PC-9 (cell line): ENCODE measurements around the gene SEZ6L. TPM values are rescaled to one million over a fixed set of nuclear protein-coding genes. Genes with fewer than 3 reads are reported as not detected.

Experiments used
- Bru-seq: library from RNA; stranded (reverse); fragments of 400-500 nt; gene quantifications from one replicate; lab custom pipeline; 2021; lab: Mats Ljungman, UMichigan
- BruChase-seq, 2 experiments: library from RNA; stranded (reverse); fragments of 400-500 nt; gene quantifications; one replicate each; lab custom pipeline; 2021; lab: Mats Ljungman, UMichigan
- BruUV-seq: library from RNA; stranded (reverse); fragments of 400-500 nt; replicated peaks from 2 replicates; lab custom pipeline; 2021; lab: Mats Ljungman, UMichigan
- CTCF ChIA-PET: fragments of 300-600 bp; sonication (Branson Sonifier 250); formaldehyde crosslinking; loops from one replicate; lab custom pipeline; 2022; ENCODE audit warnings: antibody characterized with exemption; lab: Charles Lee
- POLR2A ChIA-PET: fragments of 300-600 bp; sonication (Branson Sonifier 250); formaldehyde crosslinking; loops from one replicate; lab custom pipeline; 2022; ENCODE audit warnings: antibody characterized with exemption; ENCODE audit not compliant: unreplicated experiment; lab: Charles Lee
- DNase-seq, 2 experiments: peaks; one replicate each; pipeline versions ENCODE4 v3.0.0 to v3.0.0-alpha.2; 2015 to 2022; ENCODE audit warnings: mixed read lengths in 1 of 2
- H2AFZ ChIP-seq: fragments of 200-600 bp; sonication (generic); 2 replicates; pipeline ENCODE4 v1.8.1; 2017; ENCODE audit warnings: antibody characterized with exemption
- H3F3A ChIP-seq: fragments of 200-600 bp; sonication (generic); 2 replicates; pipeline ENCODE4 v1.8.1; 2017; ENCODE audit warnings: antibody characterized with exemption, mild to moderate bottlenecking, low read depth; ENCODE audit not compliant: insufficient read depth
- H3K27ac ChIP-seq: fragments of 200-600 bp; sonication (generic); 2 replicates; pipeline ENCODE4 v1.6.1; 2016; ENCODE audit warnings: mixed run types
- H3K27me3 ChIP-seq: fragments of 200-600 bp; sonication (generic); 2 replicates; pipeline ENCODE4 v1.6.1; 2016; ENCODE audit warnings: low read depth, mixed run types; ENCODE audit not compliant: insufficient read depth
- H3K36me3 ChIP-seq: fragments of 200-600 bp; sonication (generic); 2 replicates; pipeline ENCODE4 v1.6.1; 2016; ENCODE audit warnings: low read depth, mixed run types
- H3K4me1 ChIP-seq: fragments of 200-600 bp; sonication (generic); replicated peaks from 2 replicates; pipeline ENCODE4 v1.6.1; 2016; ENCODE audit warnings: mixed run types; ENCODE audit not compliant: insufficient read depth
- H3K4me2 ChIP-seq: fragments of 200-600 bp; sonication (generic); 2 replicates; pipeline ENCODE4 v1.6.1; 2017; ENCODE audit warnings: mixed run types
- H3K4me3 ChIP-seq: fragments of 200-600 bp; sonication (generic); 2 replicates; pipeline ENCODE4 v1.6.1; 2016; ENCODE audit warnings: mixed run types
- H3K79me2 ChIP-seq: fragments of 200-600 bp; sonication (generic); 2 replicates; pipeline ENCODE4 v1.6.1; 2017; ENCODE audit warnings: low read depth, mixed run types
- H3K9me2 ChIP-seq: fragments of 200-600 bp; sonication (generic); 2 replicates; pipeline ENCODE4 v1.8.1; 2017; ENCODE audit warnings: mild to moderate bottlenecking; ENCODE audit not compliant: insufficient read depth
- H3K9me3 ChIP-seq: fragments of 200-600 bp; sonication (generic); 2 replicates; pipeline ENCODE4 v1.8.1; 2016; ENCODE audit warnings: low read depth; ENCODE audit not compliant: insufficient read depth
- H4K20me1 ChIP-seq: fragments of 200-600 bp; sonication (generic); 2 replicates; pipeline ENCODE4 v1.8.1; 2017; ENCODE audit not compliant: insufficient read depth
- CTCF ChIP-seq: fragments of 200-600 bp; sonication (generic); conservative IDR thresholded peaks from 2 replicates; pipeline ENCODE4 v1.6.1; 2017; ENCODE audit warnings: mixed run types, antibody characterized with exemption, mild to moderate bottlenecking, moderate library complexity
- EZH2 ChIP-seq: fragments of 200-600 bp; sonication (generic); IDR thresholded peaks from 2 replicates; pipeline ENCODE4 v1.8.0; 2017; ENCODE audit warnings: antibody characterized with exemption, low read depth
- intact Hi-C: fragments of 100-400 bp; cut with micrococcal nuclease; formaldehyde crosslinking; loops from one replicate; pipeline ENCODE4 v1.10.0; 2022; ENCODE audit not compliant: unreplicated experiment
- long read RNA-seq: library from polyadenylated mRNA; stranded (forward); transcript quantifications from one replicate; pipeline ENCODE4 v2.0.0, GENCODE V29; 2022
- total RNA-seq: library from RNA; stranded (reverse); gene quantifications from 2 replicates; pipeline ENCODE4 v1.2.3, GENCODE V29; 2021

SEZ6L gene
- total RNA-seq (not detected in 2 replicates), Bru-seq, nascent RNA (not detected), BruChase-seq, experiment 1, labeled RNA remaining after a 2-hour chase (not detected), BruChase-seq, experiment 2, labeled RNA remaining after a 6-hour chase (not detected)
- long read RNA-seq = 0 reads

DNA sequence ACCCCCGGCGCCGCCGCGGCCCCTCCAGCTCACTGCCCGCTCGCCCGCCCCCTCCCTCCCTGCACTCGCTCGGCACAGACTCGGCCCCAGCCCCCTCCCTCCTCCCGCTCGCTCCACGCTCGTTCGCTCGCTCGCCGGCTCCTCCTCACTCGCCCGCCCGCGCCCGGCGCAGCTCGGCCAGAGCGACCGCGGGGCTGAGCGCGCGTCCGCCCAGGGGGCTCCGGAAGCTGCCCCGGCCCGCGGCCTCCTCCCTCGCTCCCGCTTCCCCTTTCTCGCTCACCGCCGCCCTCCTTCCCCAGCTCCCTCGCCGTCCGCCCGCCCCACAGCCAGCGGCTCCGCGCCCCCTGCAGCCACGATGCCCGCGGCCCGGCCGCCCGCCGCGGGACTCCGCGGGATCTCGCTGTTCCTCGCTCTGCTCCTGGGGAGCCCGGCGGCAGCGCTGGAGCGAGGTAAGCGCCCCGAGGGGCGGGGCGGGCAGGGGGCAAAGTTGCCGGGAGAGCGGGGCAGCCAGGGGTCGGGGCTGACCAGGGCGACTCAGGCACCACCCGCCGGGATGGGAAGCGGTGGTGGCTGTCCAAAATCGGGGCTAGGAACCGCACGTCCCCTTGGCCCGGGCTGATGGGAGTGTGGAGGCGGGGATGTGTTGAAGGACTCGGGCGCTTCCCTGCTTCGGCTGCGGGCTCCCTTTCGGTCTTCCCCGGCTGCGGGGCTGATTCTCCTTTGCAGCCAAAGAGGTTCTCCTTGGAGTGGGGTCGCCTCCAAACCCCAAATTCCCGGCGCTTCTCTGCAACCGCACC, at the start of gene SEZ6L:
Gene SEZ6L, plus strand, starts transcription at position 148 of the 797 bp plus-strand sequence. Its CDS starts 208 bp downstream, at position 356.
- intact Hi-C loops = no loop called here
- H3K36me3 ChIP-seq = no peaks in the 10 kb centered on the region
- no peak within 1 kb of the TSS for H3K27ac ChIP-seq
- H3K27me3 ChIP-seq = peaks cover 28% of the 10 kb centered on the region; the same call in 1 of the 2 replicates
- H2AFZ ChIP-seq = no peak within 1 kb of the TSS
- H3K4me3 ChIP-seq = no peak within 1 kb of the TSS
- H3K4me1 ChIP-seq = no peaks in the 10 kb centered on the region
- ChIA-PET CTCF (no interaction called here), POLR2A (no interaction called here)
- no peaks in the 10 kb centered on the region for H4K20me1 ChIP-seq
- DNase-seq = no peak
- no TSS peak for BruUV-seq
- H3K9me2 ChIP-seq = no peaks in the 10 kb centered on the region
- TF ChIP-seq EZH2 (no peak), CTCF (no peak)
- no peaks in the 10 kb centered on the region for H3F3A ChIP-seq
- H3K4me2 ChIP-seq = no peak within 1 kb of the TSS
- H3K79me2 ChIP-seq = no peaks in the 10 kb centered on the region
- no peaks in the 10 kb centered on the region; the same call in 1 of the 2 replicates for H3K9me3 ChIP-seq

DNA sequence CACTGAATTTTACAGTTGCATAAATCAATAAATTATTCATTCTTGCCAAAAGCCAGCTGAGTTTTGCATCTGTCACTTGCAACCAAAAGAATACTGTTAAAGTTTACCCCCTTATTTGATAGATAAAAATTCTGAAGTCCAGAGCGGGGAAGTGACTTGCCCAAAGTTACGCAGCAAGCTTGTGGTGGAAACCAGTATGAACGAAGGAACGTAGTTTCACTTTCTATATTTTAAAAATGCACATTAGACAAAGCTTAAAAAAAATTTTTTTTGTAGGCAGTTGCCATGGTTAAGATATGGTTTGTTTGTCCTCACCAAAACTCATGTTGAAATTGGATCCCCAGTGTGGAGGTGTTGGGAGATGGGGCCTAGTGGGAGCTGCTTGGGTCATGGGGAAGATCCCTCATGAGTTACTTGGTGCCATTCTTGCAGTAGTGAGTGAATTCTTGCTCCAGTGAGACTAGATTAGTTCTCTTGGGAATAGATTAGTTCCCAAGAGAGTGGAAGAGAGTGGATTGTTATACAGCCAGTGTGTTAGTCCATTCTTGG, 46.3 kb upstream of the SEZ6L start:
- POLR2A ChIA-PET = no interaction called here
- no TSS peak for BruUV-seq
- no peaks in the 10 kb centered on the region for H4K20me1 ChIP-seq
- peak overlapping the region; percentile 21; the same call in 1 of the 2 replicates for H3K4me3 ChIP-seq
- H3K9me3 ChIP-seq = no peaks in the 10 kb centered on the region
- CTCF ChIA-PET = no interaction called here
- H2AFZ ChIP-seq = no peak overlapping the region
- intact Hi-C loops = no loop called here
- H3K27ac ChIP-seq = no peak overlapping the region
- H3K79me2 ChIP-seq = no peaks in the 10 kb centered on the region
- no peaks in the 10 kb centered on the region for H3K4me1 ChIP-seq
- TF ChIP-seq CTCF (no peak), EZH2 (no peak)
- peaks cover 44% of the 10 kb centered on the region for H3K27me3 ChIP-seq
- no peaks in the 10 kb centered on the region for H3K36me3 ChIP-seq
- peak overlapping the region; percentile 34; the same call in 1 of the 2 replicates for H3K4me2 ChIP-seq
- H3K9me2 ChIP-seq = no peaks in the 10 kb centered on the region
- no peaks in the 10 kb centered on the region for H3F3A ChIP-seq
- DNase-seq = no peak

- no peaks in the 10 kb centered on the region for H3K9me2 ChIP-seq
- H3K79me2 ChIP-seq = no peaks in the 10 kb centered on the region
- no peak overlapping the region for H3K27ac ChIP-seq
- BruUV-seq = no TSS peak
- H3K4me2 ChIP-seq = no peak overlapping the region
- ChIA-PET CTCF (no interaction called here), POLR2A (no interaction called here)
- TF ChIP-seq EZH2 = no peak
- no peak for TF ChIP-seq CTCF
- H2AFZ ChIP-seq = no peak overlapping the region
- H3F3A ChIP-seq = no peaks in the 10 kb centered on the region
- H3K27me3 ChIP-seq = peaks cover 41% of the 10 kb centered on the region
- no peaks in the 10 kb centered on the region for H3K4me1 ChIP-seq
- H3K36me3 ChIP-seq = no peaks in the 10 kb centered on the region
- H3K9me3 ChIP-seq = no peaks in the 10 kb centered on the region
- intact Hi-C loops = no loop called here
- no peak for DNase-seq
- no peak overlapping the region for H3K4me3 ChIP-seq
- H4K20me1 ChIP-seq = no peaks in the 10 kb centered on the region
Measured at GRCh38 chr22:26124991-26125725, 44.1 kb upstream of the SEZ6L start.
